Measurements from ENCODE around the gene DGKA.

- TF ChIP-seq CTCF (conservative IDR thresholded peaks at IDR 0.05; ENCODE audit: low read length) (no peak), EZH2phosphoT487 (IDR thresholded peaks at IDR 0.05; ENCODE audit: borderline replicate concordance, low read depth, low read length) (no peak)
Observed at GRCh38 chr12:55978393-55978792, 47.4 kb downstream of the DGKA start.
